BLaER1 treated with 17β-estradiol and CSF1 and Interleukin-3, amounts not matched to agents 10 nM and 100 nM (cell line): Measurements from ENCODE around the gene DNAH17.

Experiments used
- H3K27ac ChIP-seq, 11 experiments: shearing (Covaris generic); formaldehyde crosslinking; 2 replicates each; pipeline ENCODE4 v1.8.1; 2022
- H3K27me3 ChIP-seq, 11 experiments: shearing (Covaris generic); formaldehyde crosslinking; 2 replicates each; pipeline ENCODE4 v1.8.1; 2022
- H3K36me3 ChIP-seq, 11 experiments: shearing (Covaris generic); formaldehyde crosslinking; 2 replicates each; pipeline ENCODE4 v1.8.1; 2022
- H3K4me1 ChIP-seq, 10 experiments: shearing (Covaris generic); formaldehyde crosslinking; 2 replicates each; pipeline ENCODE4 v1.8.1; 2022
- H3K4me2 ChIP-seq, 11 experiments: shearing (Covaris generic); formaldehyde crosslinking; 2 replicates each; pipeline ENCODE4 v1.8.1; 2022
- H3K4me3 ChIP-seq, 10 experiments: shearing (Covaris generic); formaldehyde crosslinking; 2 replicates each; pipeline ENCODE4 v1.8.1; 2022
- H3K9ac ChIP-seq, 11 experiments: shearing (Covaris generic); formaldehyde crosslinking; 2 replicates each; pipeline ENCODE4 v1.8.1; 2022
- H3K9me3 ChIP-seq, 11 experiments: shearing (Covaris generic); formaldehyde crosslinking; replicated peaks in 1 of 11; 2 replicates each; pipeline ENCODE4 v1.8.1; 2022
- H4K20me1 ChIP-seq, 11 experiments: shearing (Covaris generic); formaldehyde crosslinking; 2 replicates each; pipeline ENCODE4 v1.8.1; 2022
- Cebpa-rat ChIP-seq, 11 experiments: shearing (Covaris generic); IDR thresholded peaks; 2 replicates each; pipeline ENCODE4 v1.8.1; 2022

The DNAH17 gene

DNA sequence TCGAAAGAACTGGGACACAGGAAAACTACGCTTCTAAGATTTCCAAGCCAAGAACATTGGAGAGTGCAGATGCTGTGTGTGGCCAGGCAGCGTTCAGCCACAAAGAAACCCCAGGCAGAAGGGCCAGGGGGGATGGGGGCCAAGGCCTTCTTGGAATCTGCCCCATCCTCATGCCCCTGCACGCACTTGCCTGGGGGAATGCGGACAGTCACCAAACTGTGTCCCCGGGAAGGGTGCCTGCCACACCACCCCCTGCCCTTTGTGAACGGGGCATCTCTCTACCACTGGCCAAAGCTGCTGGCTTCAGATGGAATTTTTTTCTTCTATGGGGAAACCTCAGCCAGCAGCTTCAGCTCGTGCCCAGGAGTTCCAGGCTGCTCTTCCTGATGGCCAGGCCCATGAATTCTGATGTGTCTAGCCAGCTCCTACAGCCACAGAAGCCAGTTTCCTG is 32.0 kb upstream of the DNAH17 start:
- no peaks in the 10 kb centered on the region for H3K27me3 ChIP-seq

DNA sequence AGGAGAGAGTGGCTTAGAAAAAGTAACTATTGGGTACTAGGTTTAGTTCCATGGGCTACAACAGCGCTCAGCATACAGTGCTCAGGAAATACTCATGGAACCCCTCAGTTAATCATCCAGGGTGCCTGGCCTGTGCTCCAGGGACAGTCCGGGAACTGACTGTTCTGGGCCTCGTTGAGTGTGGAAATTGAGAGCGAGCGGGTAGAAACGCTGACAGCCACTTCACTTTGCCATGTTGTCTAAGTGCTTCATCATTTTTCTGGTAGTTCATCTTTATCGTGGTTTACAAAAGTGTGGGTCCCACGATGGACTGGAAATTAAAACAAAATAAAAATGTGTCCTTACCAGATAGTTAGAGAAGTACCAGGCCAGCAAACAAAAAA is 31.6 kb upstream of the DNAH17 start:
- Histone ChIP-seq H3K27me3 (no peaks in the 10 kb centered on the region), H3K27ac (no peak overlapping the region), H3K4me1 (peaks cover 0 to 21% (median 10%) of the 10 kb centered on the region in 10 experiments; a peak in 16 of 20 replicates), H3K4me2 (no peak overlapping the region), H3K9ac (no peak overlapping the region), H4K20me1 (no peaks in the 10 kb centered on the region), H3K9me3 (peaks cover 0 to 16% (median 7%) of the 10 kb centered on the region in 11 experiments; a peak in 13 of 22 replicates), H3K36me3 (no peaks in the 10 kb centered on the region), H3K4me3 (no peak overlapping the region)
- no peak for TF ChIP-seq Cebpa-rat (IDR thresholded peaks at IDR 0.05)

More for the DNA sequence above, 32.0 kb upstream of the DNAH17 start:
- H3K4me2 ChIP-seq: no peak overlapping the region
- no peak overlapping the region for H3K9ac ChIP-seq
- no peaks in the 10 kb centered on the region for H4K20me1 ChIP-seq
- TF ChIP-seq Cebpa-rat (IDR thresholded peaks at IDR 0.05): no peak
- no peak overlapping the region for H3K4me3 ChIP-seq
- H3K27ac ChIP-seq: peak overlapping the region in 2 of 11 experiments; percentile 7 to 14; a peak in 2 of 22 replicates
- H3K9me3 ChIP-seq: peaks cover 0 to 21% (median 7%) of the 10 kb centered on the region in 11 experiments; a peak in 13 of 22 replicates
- no peaks in the 10 kb centered on the region for H3K36me3 ChIP-seq
- peaks cover 0 to 17% (median 7%) of the 10 kb centered on the region in 10 experiments; a peak in 16 of 20 replicates for H3K4me1 ChIP-seq

DNA sequence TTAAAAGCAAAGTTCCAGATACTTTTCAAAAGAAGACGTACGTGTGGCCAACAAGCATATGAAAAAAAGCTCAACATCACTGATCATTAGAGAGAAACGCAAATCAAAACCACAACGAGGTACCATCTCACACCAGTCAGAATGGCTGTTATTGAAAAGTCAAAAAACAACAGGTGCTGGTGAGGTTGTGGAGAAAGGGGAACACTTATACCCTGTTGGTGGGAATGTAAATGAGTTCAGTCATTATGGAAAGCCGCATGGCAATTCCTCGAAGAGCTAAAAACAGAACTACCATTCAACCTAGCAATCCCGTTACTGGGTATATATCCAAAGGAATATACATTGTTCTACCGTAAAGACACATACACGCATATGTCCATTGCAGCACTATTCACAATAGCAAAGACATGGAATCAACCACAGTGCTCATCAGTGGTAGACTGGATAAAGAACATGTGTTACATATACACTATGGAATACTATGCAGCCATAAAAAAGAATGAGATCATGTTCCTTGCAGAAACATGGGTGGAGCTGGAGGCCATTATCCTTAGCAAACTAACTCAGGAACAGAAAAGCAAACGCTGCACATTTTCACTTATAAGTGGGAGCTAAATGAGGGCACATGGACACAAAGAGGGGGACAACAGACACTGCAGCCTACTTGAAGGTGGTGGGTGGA is 31.1 kb upstream of the DNAH17 start:
- no peaks in the 10 kb centered on the region for H3K36me3 ChIP-seq
- H4K20me1 ChIP-seq: no peaks in the 10 kb centered on the region
- peaks cover 0 to 26% (median 14%) of the 10 kb centered on the region in 10 experiments; a peak in 16 of 20 replicates for H3K4me1 ChIP-seq
- H3K27ac ChIP-seq: no peak overlapping the region
- no peaks in the 10 kb centered on the region for H3K27me3 ChIP-seq
- no peak overlapping the region for H3K4me2 ChIP-seq
- H3K4me3 ChIP-seq: no peak overlapping the region
- no peak for TF ChIP-seq Cebpa-rat (IDR thresholded peaks at IDR 0.05)
- no peak overlapping the region for H3K9ac ChIP-seq
- peaks cover 0 to 16% (median 7%) of the 10 kb centered on the region in 11 experiments; a peak in 12 of 22 replicates for H3K9me3 ChIP-seq

DNA sequence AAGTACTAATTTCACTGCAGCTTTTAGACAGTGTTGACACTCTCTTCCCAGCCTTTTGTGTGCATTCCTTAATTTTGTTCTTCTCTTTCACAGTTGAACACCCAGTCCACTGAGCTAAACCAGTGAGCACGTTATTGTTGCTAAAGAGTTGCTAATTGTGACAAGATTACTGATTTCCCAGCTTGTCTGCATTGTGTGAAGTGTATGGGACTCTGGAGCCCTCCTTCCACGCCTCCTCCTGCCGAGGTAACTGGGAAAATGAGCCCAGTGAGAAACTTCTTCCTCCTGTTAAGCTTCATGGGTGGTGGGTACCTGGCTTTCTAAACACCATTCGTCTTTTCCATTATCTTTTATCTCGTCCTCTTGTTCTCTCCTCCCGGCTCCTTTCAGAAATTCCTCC is 29.8 kb upstream of the DNAH17 start:
- H3K4me2 ChIP-seq: no peak overlapping the region
- H3K9me3 ChIP-seq: peaks cover 0 to 16% (median 7%) of the 10 kb centered on the region in 11 experiments; a peak in 12 of 22 replicates
- H3K9ac ChIP-seq: no peak overlapping the region
- no peak for TF ChIP-seq Cebpa-rat (IDR thresholded peaks at IDR 0.05)
- no peaks in the 10 kb centered on the region for H4K20me1 ChIP-seq
- no peak overlapping the region for H3K4me3 ChIP-seq
- H3K4me1 ChIP-seq: peaks cover 0 to 38% (median 13%) of the 10 kb centered on the region in 10 experiments; a peak in 16 of 20 replicates
- peak overlapping the region in 1 of 11 experiments; percentile 16; a peak in 1 of 22 replicates for H3K27ac ChIP-seq
- no peaks in the 10 kb centered on the region for H3K36me3 ChIP-seq
- no peaks in the 10 kb centered on the region for H3K27me3 ChIP-seq

DNA sequence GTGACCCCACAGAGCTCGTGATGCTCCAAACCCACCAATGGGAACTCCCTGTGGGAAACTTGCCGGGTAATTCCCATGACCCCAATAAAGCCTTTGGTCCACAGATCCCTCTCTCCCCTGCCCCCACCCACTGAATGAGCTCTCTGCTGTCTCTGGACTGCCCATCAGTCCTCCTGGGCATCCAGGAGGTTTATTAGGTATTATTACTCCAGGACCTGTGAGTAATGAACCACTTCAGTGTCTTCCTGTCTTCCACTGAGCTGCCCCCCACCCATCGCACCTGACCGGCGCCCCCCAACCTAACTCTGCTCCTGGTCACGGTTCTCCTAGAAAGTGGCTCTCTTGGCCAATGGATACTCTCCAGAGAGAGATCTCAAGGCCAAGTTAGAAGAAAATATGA is 28.7 kb upstream of the DNAH17 start:
- TF ChIP-seq Cebpa-rat (IDR thresholded peaks at IDR 0.05): no peak
- Histone ChIP-seq H3K4me3 (no peak overlapping the region), H3K27me3 (no peaks in the 10 kb centered on the region), H3K4me1 (peaks cover 0 to 39% (median 13%) of the 10 kb centered on the region in 10 experiments; a peak in 15 of 20 replicates), H3K9me3 (peaks cover 0 to 16% (median 7%) of the 10 kb centered on the region in 11 experiments; a peak in 12 of 22 replicates), H3K9ac (no peak overlapping the region), H4K20me1 (no peaks in the 10 kb centered on the region), H3K36me3 (no peaks in the 10 kb centered on the region), H3K4me2 (no peak overlapping the region), H3K27ac (0 out of 22 replicates have a peak overlapping the region, but pooled peaks of 1 of the 11 experiments have one; percentile 24)

DNA sequence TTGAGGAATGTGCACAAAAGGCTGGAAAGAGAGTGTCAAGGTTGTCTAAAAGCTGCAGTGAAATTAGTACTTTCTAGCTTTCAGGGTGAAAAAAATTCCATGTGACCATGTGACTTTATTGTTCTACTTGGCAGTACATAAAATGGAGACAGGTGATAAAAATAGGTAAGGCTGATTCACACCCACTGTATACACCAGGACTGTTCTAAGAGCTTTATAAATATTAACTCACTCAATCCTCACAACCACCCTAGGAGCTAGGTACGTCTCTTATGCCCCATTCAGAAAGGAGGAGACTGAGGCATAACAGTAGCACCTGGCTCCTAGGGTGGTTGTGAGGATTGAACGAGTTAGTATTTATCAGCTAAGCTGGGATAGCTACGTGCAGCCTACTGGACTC is 28.2 kb upstream of the DNAH17 start:
- Histone ChIP-seq H3K27ac (peak overlapping the region in 1 of 11 experiments; percentile 58; a peak in 1 of 22 replicates), H3K4me3 (no peak overlapping the region), H3K9ac (no peak overlapping the region), H3K4me1 (peaks cover 0 to 43% (median 14%) of the 10 kb centered on the region in 10 experiments; a peak in 16 of 20 replicates), H3K4me2 (no peak overlapping the region), H4K20me1 (no peaks in the 10 kb centered on the region), H3K27me3 (no peaks in the 10 kb centered on the region), H3K9me3 (peaks cover 0 to 16% (median 7%) of the 10 kb centered on the region in 11 experiments; a peak in 12 of 22 replicates), H3K36me3 (no peaks in the 10 kb centered on the region)
- TF ChIP-seq Cebpa-rat (IDR thresholded peaks at IDR 0.05): no peak

DNA sequence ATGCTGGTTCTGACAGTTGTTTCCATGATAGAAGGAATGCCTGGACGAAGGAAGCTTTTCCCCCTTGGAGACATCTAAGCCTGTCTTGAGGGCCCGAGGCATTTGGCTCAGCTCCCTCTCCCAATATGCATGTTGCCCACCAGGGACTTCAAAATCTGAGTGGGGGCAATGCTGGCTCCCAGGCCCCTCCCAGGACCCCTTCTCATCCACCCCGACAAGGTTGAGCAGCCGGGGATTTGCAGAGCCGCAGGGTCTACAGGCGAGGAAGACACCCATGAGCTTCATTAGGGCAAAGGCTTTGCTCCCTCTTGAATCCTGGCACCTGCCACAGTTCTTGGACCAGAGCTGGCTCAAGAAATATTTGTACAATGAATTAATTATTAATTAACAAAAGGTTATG is 25.1 kb upstream of the DNAH17 start:
- no peaks in the 10 kb centered on the region for H4K20me1 ChIP-seq
- H3K4me3 ChIP-seq: no peak overlapping the region
- peaks cover 29 to 75% (median 46%) of the 10 kb centered on the region in 10 experiments for H3K4me1 ChIP-seq
- no peaks in the 10 kb centered on the region for H3K27me3 ChIP-seq
- peak overlapping the region in 8 of 11 experiments; percentile 0 to 66 (median 49); a peak in 12 of 22 replicates for H3K27ac ChIP-seq
- H3K9me3 ChIP-seq: peaks cover 0 to 8% (median 0%) of the 10 kb centered on the region in 11 experiments; a peak in 6 of 22 replicates
- no peak for TF ChIP-seq Cebpa-rat (IDR thresholded peaks at IDR 0.05)
- no peaks in the 10 kb centered on the region for H3K36me3 ChIP-seq
- 0 out of 22 replicates have a peak overlapping the region, but pooled peaks of 1 of the 11 experiments have one; percentile 2 for H3K9ac ChIP-seq
- H3K4me2 ChIP-seq: peak overlapping the region in 3 of 11 experiments; percentile 21 to 32 (median 26); a peak in 3 of 22 replicates

DNA sequence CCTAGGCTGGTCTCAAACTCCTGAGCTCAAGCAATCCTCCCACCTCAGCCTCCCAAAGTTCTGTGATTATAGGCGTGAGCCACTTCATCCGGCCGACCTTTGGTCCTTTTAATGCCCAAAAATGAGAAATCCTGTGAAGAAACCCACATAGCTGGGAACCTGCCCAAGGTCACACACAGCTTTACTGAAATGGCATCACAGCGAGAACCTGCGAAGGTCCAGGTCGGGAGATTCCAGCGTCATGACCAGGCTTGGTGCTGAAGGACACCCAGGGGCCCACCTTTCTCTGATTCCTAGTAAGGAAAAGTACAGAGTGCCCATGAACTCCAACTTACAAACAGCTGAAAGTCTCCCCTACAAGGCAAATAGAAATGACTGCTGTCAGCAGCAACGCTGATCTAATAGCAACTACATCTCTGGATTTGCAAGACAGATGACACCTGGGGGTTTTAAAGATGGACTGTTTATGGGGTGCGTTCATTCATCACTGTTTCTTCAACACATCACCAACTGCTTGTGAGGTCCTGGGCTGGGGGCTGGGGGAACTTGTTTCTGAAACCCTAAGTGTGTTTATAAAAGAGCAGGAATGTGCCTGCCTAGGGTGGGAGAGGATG is 24.5 kb upstream of the DNAH17 start:
- Histone ChIP-seq H3K4me2 (peak overlapping the region in 5 of 11 experiments; percentile 14 to 96 (median 21); a peak in 6 of 22 replicates), H3K36me3 (no peaks in the 10 kb centered on the region), H3K4me1 (peaks cover 35 to 81% (median 52%) of the 10 kb centered on the region in 10 experiments), H3K27me3 (no peaks in the 10 kb centered on the region), H3K4me3 (no peak overlapping the region), H3K9ac (peak overlapping the region in 1 of 11 experiments; percentile 2; a peak in 1 of 22 replicates), H3K27ac (peak overlapping the region in 8 of 11 experiments; percentile 21 to 66 (median 49); a peak in 13 of 22 replicates), H4K20me1 (no peaks in the 10 kb centered on the region), H3K9me3 (peaks cover 0 to 8% (median 0%) of the 10 kb centered on the region in 11 experiments; a peak in 6 of 22 replicates)
- no peak for TF ChIP-seq Cebpa-rat (IDR thresholded peaks at IDR 0.05)
